Duodenal mucosa (tissue), 2 donors: ENCODE results near the gene LRRC31.

Source experiments
- H3K27ac ChIP-seq: one replicate; pipeline ENCODE4 v1.7.0; 2013; ENCODE audit warnings: low read depth, low read length
- H3K27me3 ChIP-seq, 2 donors: one replicate each; pipeline ENCODE4 v1.7.0; 2013; ENCODE audit warnings: low read length in 2 of 2, control low read depth in 1 of 2; ENCODE audit not compliant: insufficient read depth in 2 of 2, control insufficient read depth in 1 of 2
- H3K36me3 ChIP-seq, 2 donors: one replicate each; pipeline ENCODE4 v1.7.0; 2013; ENCODE audit warnings: low read length in 2 of 2, control low read depth in 1 of 2; ENCODE audit not compliant: insufficient read depth in 2 of 2, control insufficient read depth in 1 of 2
- H3K4me1 ChIP-seq, 2 donors: one replicate each; pipeline ENCODE4 v1.7.0; 2013; ENCODE audit warnings: low read length in 2 of 2, control low read depth in 1 of 2; ENCODE audit not compliant: insufficient read depth in 2 of 2, control insufficient read depth in 1 of 2
- H3K4me3 ChIP-seq, 2 donors: one replicate each; pipeline ENCODE4 v1.7.0; 2013; ENCODE audit warnings: low read length in 2 of 2, low read depth in 1 of 2
- H3K9ac ChIP-seq, 2 donors: one replicate each; pipeline ENCODE4 v1.7.0; 2013; ENCODE audit warnings: low read length in 2 of 2, low read depth in 1 of 2
- H3K9me3 ChIP-seq, 2 donors: one replicate each; pipeline ENCODE4 v1.7.0; 2013; ENCODE audit warnings: low read length in 2 of 2, control low read depth in 1 of 2; ENCODE audit not compliant: control insufficient read depth in 1 of 2

Gene LRRC31

DNA sequence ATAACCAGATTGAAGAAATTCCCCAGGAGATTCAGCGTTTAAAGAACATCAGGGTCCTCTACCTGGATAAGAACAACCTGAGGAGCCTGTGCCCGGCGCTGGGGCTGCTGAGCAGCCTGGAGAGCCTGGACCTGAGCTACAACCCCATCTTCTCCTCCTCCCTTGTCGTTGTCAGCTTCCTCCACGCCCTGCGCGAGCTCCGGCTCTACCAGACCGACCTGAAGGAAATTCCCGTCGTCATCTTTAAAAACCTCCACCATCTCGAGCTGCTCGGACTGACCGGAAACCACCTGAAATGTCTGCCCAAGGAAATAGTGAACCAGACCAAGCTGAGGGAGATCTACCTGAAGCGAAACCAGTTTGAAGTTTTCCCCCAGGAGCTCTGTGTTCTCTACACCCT is 47.6 kb downstream of the LRRC31 start:
- Histone ChIP-seq H3K9me3 (no peaks in the 10 kb centered on the region), H3K36me3 (no peaks in the 10 kb centered on the region), H3K27me3 (no peaks in the 10 kb centered on the region), H3K27ac (no peak overlapping the region), H3K9ac (no peak overlapping the region), H3K4me3 (no peak overlapping the region), H3K4me1 (no peaks in the 10 kb centered on the region)

- H3K9ac ChIP-seq, result no peak overlapping the region
- H3K27ac ChIP-seq, result no peak overlapping the region
- no peaks in the 10 kb centered on the region for H3K27me3 ChIP-seq
- no peaks in the 10 kb centered on the region for H3K36me3 ChIP-seq
- H3K9me3 ChIP-seq, result peaks cover 7 to 8% of the 10 kb centered on the region in 2 donors
- no peak overlapping the region for H3K4me3 ChIP-seq
- H3K4me1 ChIP-seq, result peaks cover 0 to 4% of the 10 kb centered on the region in 2 donors
Measured at GRCh38 chr3:169818316-169818715, 51.4 kb downstream of the LRRC31 start.

- peaks cover 7 to 8% of the 10 kb centered on the region in 2 donors for H3K9me3 ChIP-seq
- H3K27ac ChIP-seq, result no peak overlapping the region
- H3K9ac ChIP-seq, result no peak overlapping the region
- no peaks in the 10 kb centered on the region for H3K27me3 ChIP-seq
- H3K4me1 ChIP-seq, result peaks cover 0 to 22% of the 10 kb centered on the region in 2 donors
- no peak overlapping the region for H3K4me3 ChIP-seq
- no peaks in the 10 kb centered on the region for H3K36me3 ChIP-seq
Measured at GRCh38 chr3:169815590-169816150, 54.1 kb downstream of the LRRC31 start.

DNA sequence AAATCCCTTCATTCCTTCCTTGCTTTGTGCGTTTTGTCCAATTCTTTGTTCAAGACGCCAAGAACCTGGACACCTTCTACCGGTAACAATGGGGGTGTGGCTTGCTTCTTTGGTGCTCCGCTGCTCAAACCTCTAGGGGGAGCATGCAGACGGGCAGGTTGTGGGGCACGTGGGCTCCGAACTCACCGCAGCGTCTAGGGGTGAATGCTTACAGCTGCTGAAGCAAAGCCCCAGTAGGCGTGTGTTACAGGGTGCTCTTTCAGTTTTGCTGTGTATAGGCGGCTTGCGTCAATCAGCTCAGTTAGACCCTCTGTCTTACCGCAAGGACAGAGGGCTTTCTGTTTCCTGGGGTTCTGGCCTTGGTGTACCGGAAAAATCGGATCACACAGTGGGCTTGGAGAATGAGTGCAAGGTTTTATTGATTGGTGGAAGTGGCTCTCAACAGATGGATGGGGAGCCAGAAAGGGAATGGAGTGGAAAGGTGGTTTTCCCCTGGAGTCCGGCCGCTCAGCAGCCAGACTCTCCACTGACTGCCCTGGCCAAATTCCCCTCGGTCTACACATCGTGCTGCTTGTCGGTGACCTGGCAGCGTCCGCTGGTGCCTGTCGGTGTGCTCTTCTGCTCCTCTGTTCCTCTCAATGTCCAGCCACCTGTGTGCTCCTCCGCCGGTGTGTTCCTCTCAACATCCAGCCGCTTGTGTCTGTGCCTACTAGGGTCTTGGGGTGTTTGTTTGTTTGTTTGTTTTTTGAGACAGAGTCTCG is 55.8 kb downstream of the LRRC31 start:
- Histone ChIP-seq H3K9ac (peak overlapping the region in 1 of 2 donors; percentile 79), H3K4me3 (peak overlapping the region; percentile 71 to 82)

DNA sequence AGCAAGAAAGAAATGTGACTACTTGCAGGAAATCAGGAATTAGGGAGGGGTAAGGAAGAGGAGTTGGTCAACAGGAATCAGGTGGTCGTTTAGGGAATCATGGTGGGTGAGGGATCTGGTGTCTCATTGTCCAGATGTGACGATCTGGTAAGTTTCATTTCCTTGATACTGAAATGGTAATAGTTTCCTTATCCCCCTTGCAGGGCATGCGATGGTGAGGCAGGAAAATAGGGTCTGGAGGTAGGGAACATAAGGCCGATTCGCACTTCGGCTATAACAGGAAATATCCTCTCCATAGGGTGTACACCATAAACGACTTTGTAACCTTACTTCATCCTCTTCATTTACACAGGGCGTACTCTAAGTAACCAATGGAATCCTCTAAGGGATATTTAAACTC is 56.5 kb downstream of the LRRC31 start:
- H3K4me1 ChIP-seq, result peaks cover 0 to 22% of the 10 kb centered on the region in 2 donors
- H3K36me3 ChIP-seq, result no peaks in the 10 kb centered on the region
- H3K27me3 ChIP-seq, result no peaks in the 10 kb centered on the region
- peak overlapping the region in 1 of 2 donors; percentile 79 for H3K9ac ChIP-seq
- H3K4me3 ChIP-seq, result peak overlapping the region; percentile 71 to 82
- H3K27ac ChIP-seq, result no peak overlapping the region
- H3K9me3 ChIP-seq, result peaks cover 7 to 8% of the 10 kb centered on the region in 2 donors

More for the DNA sequence above, 55.8 kb downstream of the LRRC31 start:
- H3K27ac ChIP-seq, result no peak overlapping the region
- no peaks in the 10 kb centered on the region for H3K27me3 ChIP-seq
- peaks cover 7 to 8% of the 10 kb centered on the region in 2 donors for H3K9me3 ChIP-seq
- no peaks in the 10 kb centered on the region for H3K36me3 ChIP-seq
- H3K4me1 ChIP-seq, result peaks cover 0 to 22% of the 10 kb centered on the region in 2 donors

GRCh38 chr3:169812332-169813235 is 57.2 kb downstream of the LRRC31 start, which contains the start of the genes LRRC34 and LRRIQ4:
LRRC34 (minus strand) TSS chr3:169812904; CDS start chr3:169812548, 356 bp downstream.
LRRIQ4 (plus strand) TSS chr3:169812870; CDS start chr3:169821922, 9,052 bp downstream.
- H3K9ac ChIP-seq, result peak within 1 kb of the TSS; percentile 61 to 79
- peaks cover 7 to 8% of the 10 kb centered on the region in 2 donors for H3K9me3 ChIP-seq
- H3K27ac ChIP-seq, result no peak within 1 kb of the TSS
- H3K4me1 ChIP-seq, result peaks cover 0 to 22% of the 10 kb centered on the region in 2 donors
- H3K4me3 ChIP-seq, result peak within 1 kb of the TSS; percentile 71 to 82
- no peaks in the 10 kb centered on the region for H3K27me3 ChIP-seq
- H3K36me3 ChIP-seq, result no peaks in the 10 kb centered on the region

- peaks cover 7 to 8% of the 10 kb centered on the region in 2 donors for H3K9me3 ChIP-seq
Measured at GRCh38 chr3:169811631-169812331, 58.0 kb downstream of the LRRC31 start.

GRCh38 chr3:169809230-169809795 is 60.4 kb downstream of the LRRC31 start:
- Histone ChIP-seq H3K9me3 (no peaks in the 10 kb centered on the region), H3K4me1 (peaks cover 0 to 22% of the 10 kb centered on the region in 2 donors), H3K27me3 (no peaks in the 10 kb centered on the region), H3K9ac (no peak overlapping the region), H3K36me3 (no peaks in the 10 kb centered on the region), H3K27ac (no peak overlapping the region), H3K4me3 (no peak overlapping the region)

More at GRCh38 chr3:169811631-169812331, 58.0 kb downstream of the LRRC31 start:
- Histone ChIP-seq H3K4me1 (peaks cover 0 to 22% of the 10 kb centered on the region in 2 donors), H3K27ac (no peak overlapping the region), H3K9ac (peak overlapping the region in 1 of 2 donors; percentile 79), H3K36me3 (no peaks in the 10 kb centered on the region), H3K27me3 (no peaks in the 10 kb centered on the region), H3K4me3 (peak overlapping the region; percentile 71 to 82)

- no peak overlapping the region for H3K9ac ChIP-seq
- no peaks in the 10 kb centered on the region for H3K27me3 ChIP-seq
- no peak overlapping the region for H3K4me3 ChIP-seq
- H3K36me3 ChIP-seq, result peaks cover 0 to 2% of the 10 kb centered on the region in 2 donors
- H3K4me1 ChIP-seq, result no peaks in the 10 kb centered on the region
- no peak overlapping the region for H3K27ac ChIP-seq
- H3K9me3 ChIP-seq, result no peaks in the 10 kb centered on the region
Measured at GRCh38 chr3:169804681-169805080, 65.1 kb downstream of the LRRC31 start.
